Type B pancreatic cell (in vitro differentiated cells): ENCODE results near the gene BLID. TPM values are rescaled to one million over a fixed set of nuclear protein-coding genes. Genes with fewer than 3 reads are reported as not detected.

Experiments
- DNase-seq: peaks from one replicate; pipeline ENCODE4 v3.0.0; 2021; ENCODE audit warnings: mixed read lengths; ENCODE audit not compliant: unreplicated experiment; ENCODE audit errors: extremely low spot score
- H3K27ac Mint-ChIP-seq: 2 replicates; pipeline ENCODE4 v1.8.0; 2021; ENCODE audit warnings: mild to moderate bottlenecking, mixed read lengths
- H3K27me3 Mint-ChIP-seq: 2 replicates; pipeline ENCODE4 v1.8.0; 2021; ENCODE audit warnings: mixed read lengths
- H3K36me3 Mint-ChIP-seq: 2 replicates; pipeline ENCODE4 v1.8.0; 2021; ENCODE audit warnings: mixed read lengths
- H3K4me1 Mint-ChIP-seq: one replicate; pipeline ENCODE4 v1.8.0; 2021; ENCODE audit warnings: mixed read lengths; ENCODE audit not compliant: unreplicated experiment
- H3K4me3 Mint-ChIP-seq: 2 replicates; pipeline ENCODE4 v1.8.0; 2021; ENCODE audit warnings: mild to moderate bottlenecking, mixed read lengths
- H3K9me3 Mint-ChIP-seq: 2 replicates; pipeline ENCODE4 v1.8.0; 2021; ENCODE audit warnings: mixed read lengths
- CTCF ChIP-seq: fragments of 200-600 bp; sonication (generic); conservative IDR thresholded peaks from 2 replicates; pipeline ENCODE4 v1.5.0; 2021; ENCODE audit warnings: antibody characterized with exemption, mild to moderate bottlenecking
- total RNA-seq: library from RNA; stranded (reverse); gene quantifications from 2 replicates; pipeline ENCODE4 v1.2.1, GENCODE V29; 2021; ENCODE audit warnings: low replicate concordance

BLID gene
- total RNA-seq, 1 donor from 2014 or later = 0.48 TPM

GRCh38 chr11:122108192-122108799 is 7.7 kb downstream of the BLID start:
- peaks cover 4% of the 10 kb centered on the region for H3K4me1 Mint-ChIP-seq
- H3K4me3 Mint-ChIP-seq = no peak overlapping the region
- no peaks in the 10 kb centered on the region for H3K9me3 Mint-ChIP-seq
- no peak overlapping the region for H3K27ac Mint-ChIP-seq
- H3K36me3 Mint-ChIP-seq = no peaks in the 10 kb centered on the region
- TF ChIP-seq CTCF = peak; percentile 79
- no peak for DNase-seq
- H3K27me3 Mint-ChIP-seq = no peaks in the 10 kb centered on the region

DNA sequence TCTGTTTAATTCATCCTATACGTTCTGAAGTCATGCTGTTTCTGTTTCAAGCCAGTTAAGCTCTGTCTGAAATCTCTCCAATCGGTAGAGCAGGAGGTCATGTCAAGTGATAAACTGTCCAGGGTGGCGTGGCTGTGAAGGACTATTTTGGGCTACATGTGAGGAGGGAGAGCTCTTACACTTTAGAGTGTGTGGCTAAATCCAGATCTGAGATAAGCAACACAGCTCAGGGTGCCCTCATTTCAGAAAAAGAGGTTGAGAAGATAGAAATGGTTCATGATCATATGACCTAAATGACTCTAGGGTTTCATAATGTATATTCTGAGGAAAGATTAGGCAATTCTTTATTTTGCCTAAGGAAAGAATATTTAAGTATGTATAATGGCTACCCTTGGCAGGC is 8.4 kb downstream of the BLID start:
- no peak for TF ChIP-seq CTCF
- Mint-ChIP-seq H3K27ac (no peak overlapping the region), H3K36me3 (no peaks in the 10 kb centered on the region), H3K27me3 (no peaks in the 10 kb centered on the region), H3K4me1 (peaks cover 4% of the 10 kb centered on the region), H3K9me3 (no peaks in the 10 kb centered on the region), H3K4me3 (no peak overlapping the region)
- DNase-seq = no peak

- Mint-ChIP-seq H3K36me3 (no peaks in the 10 kb centered on the region), H3K4me1 (peaks cover under 1% of the 10 kb centered on the region), H3K27ac (no peak overlapping the region), H3K4me3 (no peak overlapping the region), H3K27me3 (no peaks in the 10 kb centered on the region), H3K9me3 (no peaks in the 10 kb centered on the region)
- TF ChIP-seq CTCF = no peak
- DNase-seq = no peak
These were observed 9.0 kb downstream of the BLID start for GRCh38 chr11:122107045-122107444.

DNA sequence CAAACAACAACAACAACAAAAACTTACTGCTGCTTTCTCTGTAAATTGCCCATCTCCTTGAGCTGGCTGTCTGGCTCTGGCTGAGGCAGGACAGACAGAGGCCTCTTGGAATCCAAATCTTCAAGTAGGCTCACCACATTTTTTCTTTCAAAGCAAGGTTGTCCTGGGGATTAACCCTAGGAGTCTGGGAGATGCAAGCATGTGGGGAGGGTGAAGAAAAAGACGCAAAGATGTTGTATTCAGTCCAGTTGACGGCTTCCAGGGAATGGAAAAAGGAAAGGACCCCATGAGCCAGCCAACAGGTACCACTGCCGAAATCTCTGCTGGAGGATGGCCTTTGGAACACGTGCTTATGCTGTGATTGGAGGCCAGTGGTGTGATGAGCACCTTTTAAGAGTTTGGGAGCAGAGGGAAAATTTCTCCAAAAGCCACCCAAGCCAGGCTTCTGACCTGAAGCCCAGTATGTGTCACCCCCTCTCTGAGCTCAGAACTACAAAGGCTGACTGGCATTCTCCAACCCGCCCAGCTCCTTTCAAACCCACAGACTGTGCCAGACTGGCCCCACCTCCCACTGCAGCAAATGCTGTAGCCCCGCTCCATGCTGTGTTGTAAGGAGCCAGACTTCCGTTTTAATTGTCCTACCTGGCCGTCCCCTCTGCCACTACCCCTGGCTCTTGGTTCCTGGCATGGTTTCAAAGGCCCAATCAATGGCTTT is 10.8 kb downstream of the BLID start:
- no peaks in the 10 kb centered on the region for H3K4me1 Mint-ChIP-seq
- no peaks in the 10 kb centered on the region for H3K36me3 Mint-ChIP-seq
- H3K9me3 Mint-ChIP-seq = no peaks in the 10 kb centered on the region
- no peak overlapping the region for H3K4me3 Mint-ChIP-seq
- H3K27me3 Mint-ChIP-seq = peaks cover under 1% of the 10 kb centered on the region
- TF ChIP-seq CTCF = no peak
- no peak for DNase-seq
- H3K27ac Mint-ChIP-seq = no peak overlapping the region

- Mint-ChIP-seq H3K9me3 (no peaks in the 10 kb centered on the region), H3K4me1 (no peaks in the 10 kb centered on the region), H3K36me3 (no peaks in the 10 kb centered on the region), H3K4me3 (no peak overlapping the region), H3K27ac (no peak overlapping the region), H3K27me3 (peaks cover 7% of the 10 kb centered on the region)
- no peak for TF ChIP-seq CTCF
- no peak for DNase-seq
These were observed 11.7 kb downstream of the BLID start for GRCh38 chr11:122104341-122104740.
